Esophagus mucosa (tissue), 1 donor: ENCODE data around the gene FBXW11. TPM values are rescaled to one million over a fixed set of nuclear protein-coding genes. Genes with fewer than 3 reads are reported as not detected.
"Not testable (repeated sequence)": the region's sequence is repeated elsewhere in the genome, so short reads cannot be mapped to it uniquely, and the experiment has no call there.

Source experiments
- ATAC-seq: fragments of 200-7000 bp; cut with Tn5 transposase; one replicate; pipeline ENCODE4 v1.9.1; 2020
- total RNA-seq: library from RNA; stranded (reverse); gene quantifications from one replicate; pipeline ENCODE4 v1.2.4, GENCODE V29; 2023
- donor health status: DM: yes; HTN: yes; CAD: no.

FBXW11 gene
- total RNA-seq, 1 donor from 2014 or later: 45.9 TPM

GRCh38 chr5:171906703-171907590 is 99.5 kb downstream of the FBXW11 start:
- ATAC-seq: no peak

DNA sequence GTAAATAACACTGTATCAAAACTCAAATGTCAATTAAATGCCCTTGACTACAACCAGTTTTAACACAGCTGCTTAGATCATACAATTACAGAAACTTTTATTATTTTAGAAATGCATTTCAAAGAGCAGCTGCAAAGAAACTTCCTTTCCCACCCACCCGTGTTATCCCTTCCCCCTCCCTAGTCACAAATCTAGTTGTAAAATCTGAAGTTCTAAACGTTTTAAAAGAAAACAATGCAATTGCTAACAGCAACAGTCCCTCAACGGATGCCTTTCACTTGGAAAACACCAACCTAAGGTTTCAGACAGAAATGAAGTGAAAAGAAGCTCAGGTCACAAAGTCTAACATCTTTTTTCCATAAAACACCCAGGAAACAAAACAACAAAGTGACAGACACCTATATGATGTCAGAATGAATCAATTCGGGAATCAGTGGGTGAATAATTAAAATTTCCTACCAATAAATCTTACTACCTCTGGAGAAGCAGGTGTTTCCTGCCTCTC is 100.3 kb downstream of the FBXW11 start:
- no peak for ATAC-seq

- no peak for ATAC-seq
These were observed 101.6 kb downstream of the FBXW11 start for GRCh38 chr5:171904886-171905285.

- no peak for ATAC-seq
These were observed 104.7 kb downstream of the FBXW11 start for GRCh38 chr5:171901764-171902163.

- no peak for ATAC-seq
These were observed 106.6 kb downstream of the FBXW11 start for GRCh38 chr5:171899792-171900191.

GRCh38 chr5:171898879-171899278 is 107.6 kb downstream of the FBXW11 start:
- no peak for ATAC-seq

DNA sequence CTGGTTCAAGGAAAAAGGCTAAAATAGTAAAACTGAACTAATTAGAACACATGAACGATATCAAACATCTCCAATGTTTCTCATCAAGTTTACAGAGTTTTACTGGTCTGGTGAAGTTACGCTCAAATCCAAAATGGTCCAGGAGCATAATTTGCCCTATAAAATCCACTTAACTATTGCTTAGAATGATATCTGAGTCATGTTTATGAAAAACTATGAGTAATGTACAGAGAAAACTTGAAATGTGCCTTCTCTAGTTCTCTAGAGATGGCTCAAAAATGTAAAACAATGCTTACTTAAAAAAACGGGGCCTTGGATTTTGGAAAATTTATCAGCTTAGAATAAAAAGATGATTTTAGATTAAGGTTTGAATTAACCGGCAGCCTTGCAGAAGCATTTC is 108.1 kb downstream of the FBXW11 start:
- no peak for ATAC-seq

DNA sequence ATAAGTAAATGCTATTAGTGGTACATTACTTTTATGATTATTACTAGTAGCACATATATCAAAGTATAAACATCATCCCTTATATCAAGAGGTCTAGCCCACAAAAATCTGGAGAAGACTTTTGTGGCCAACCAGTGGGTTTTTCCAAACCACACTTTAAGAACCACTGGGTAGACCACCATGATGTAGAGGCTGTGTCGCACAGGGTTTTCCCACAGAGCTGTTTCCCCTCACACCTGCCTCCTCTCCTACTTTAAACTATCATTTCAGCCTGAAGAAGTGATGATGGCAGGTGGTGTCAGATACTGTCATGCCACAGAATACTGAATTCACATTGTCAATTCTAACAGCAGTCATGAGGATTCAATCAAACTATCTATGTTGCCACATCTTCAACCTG is 109.2 kb downstream of the FBXW11 start:
- ATAC-seq: no peak

GRCh38 chr5:171895081-171895480 is 111.4 kb downstream of the FBXW11 start:
- ATAC-seq: no peak

DNA sequence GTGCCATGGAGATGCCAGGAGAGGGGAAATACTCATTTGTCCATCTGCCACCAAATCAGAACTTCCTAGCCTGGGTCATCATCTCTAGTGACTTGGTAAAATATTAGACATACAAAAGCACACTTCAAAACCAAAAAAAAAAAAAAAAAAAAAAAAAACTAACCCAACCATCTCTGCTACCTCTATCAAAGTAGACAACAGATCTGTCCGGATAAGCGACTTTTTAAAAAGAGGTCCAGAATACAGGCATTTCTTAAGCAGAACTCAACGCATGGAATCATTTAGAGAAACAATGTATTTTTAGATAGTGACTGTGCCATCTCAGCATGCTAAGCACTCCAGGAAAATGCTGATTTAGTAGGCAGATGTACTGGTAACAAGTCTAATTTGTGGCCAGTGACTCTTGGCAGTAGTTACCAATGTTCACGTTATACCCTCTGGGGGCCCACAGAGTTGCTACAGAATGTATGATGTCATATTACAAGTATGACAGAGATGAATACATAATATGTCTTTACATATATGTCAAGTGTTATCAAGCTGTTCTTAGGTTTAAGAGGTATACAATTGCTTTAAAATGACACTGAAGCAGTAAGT is 113.0 kb downstream of the FBXW11 start:
- no peak for ATAC-seq

GRCh38 chr5:171891595-171891994 is 114.8 kb downstream of the FBXW11 start:
- ATAC-seq: no peak

GRCh38 chr5:171891150-171891549 is 115.3 kb downstream of the FBXW11 start:
- ATAC-seq: no peak

GRCh38 chr5:171888051-171888481 is 118.4 kb downstream of the FBXW11 start:
- no peak for ATAC-seq

DNA sequence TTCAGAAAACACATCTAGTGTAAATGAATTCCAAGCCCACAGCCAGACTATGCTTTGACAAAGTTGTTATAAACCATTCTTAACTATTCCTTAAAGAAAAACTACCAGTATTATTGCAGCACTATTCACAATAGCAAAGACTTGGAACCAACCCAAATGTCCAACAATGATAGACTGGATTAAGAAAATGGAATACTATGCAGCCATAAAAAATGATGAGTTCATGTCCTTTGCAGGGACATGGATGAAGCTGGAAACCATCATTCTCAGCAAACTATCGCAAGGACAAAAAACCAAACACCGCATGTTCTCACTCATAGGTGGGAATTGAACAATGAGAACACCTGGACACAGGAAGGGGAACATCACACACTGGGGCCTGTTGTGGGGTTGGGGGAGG is 120.4 kb downstream of the FBXW11 start:
- not testable (repeated sequence) for ATAC-seq

GRCh38 chr5:171882118-171882517 is 124.3 kb downstream of the FBXW11 start:
- ATAC-seq: no peak

DNA sequence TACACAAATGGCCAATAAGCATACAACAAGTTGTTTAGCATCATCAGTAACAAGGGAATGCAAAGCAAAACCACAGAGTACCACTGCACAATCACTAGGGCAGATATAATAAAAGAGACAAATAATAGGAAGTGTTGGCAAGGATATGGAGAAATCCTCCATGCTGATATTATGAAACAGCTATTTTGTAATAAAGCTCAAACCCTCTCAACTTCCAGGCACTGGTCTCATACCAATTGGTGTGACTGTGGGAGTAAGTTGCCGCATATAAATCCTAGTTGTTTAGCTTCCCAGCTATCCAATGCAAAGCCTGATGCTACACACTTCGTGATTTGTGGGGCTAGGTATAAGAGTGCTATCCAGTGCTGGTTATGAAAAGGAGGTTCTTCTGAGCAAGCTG is 132.2 kb downstream of the FBXW11 start:
- ATAC-seq: no peak

- ATAC-seq: no peak
These were observed 133.8 kb downstream of the FBXW11 start for GRCh38 chr5:171872666-171873065.

- no peak for ATAC-seq
These were observed 134.7 kb downstream of the FBXW11 start for GRCh38 chr5:171871711-171872110.

DNA sequence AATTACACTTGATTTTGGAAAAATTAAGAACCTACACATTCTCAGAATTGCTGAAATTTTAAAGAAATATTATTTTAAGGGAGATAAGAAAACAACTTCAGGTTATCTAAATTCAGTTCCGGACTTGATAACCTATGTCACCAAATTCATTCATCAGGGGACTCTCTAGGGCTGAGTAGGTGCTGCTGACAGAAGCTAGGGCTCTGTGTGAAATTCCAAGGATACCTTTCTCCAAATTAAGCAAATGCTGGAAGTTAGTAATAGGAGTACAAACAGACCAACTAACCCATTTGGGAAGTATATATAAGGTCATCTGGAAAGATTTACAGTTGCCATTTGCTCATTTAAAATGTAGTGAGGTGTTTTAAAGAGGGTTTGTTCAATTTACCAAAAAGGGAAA is 136.5 kb downstream of the FBXW11 start:
- ATAC-seq: no peak

- no peak for ATAC-seq
These were observed 138.2 kb downstream of the FBXW11 start for GRCh38 chr5:171868236-171868635.

GRCh38 chr5:171867786-171868185 is 138.7 kb downstream of the FBXW11 start:
- ATAC-seq: no peak

DNA sequence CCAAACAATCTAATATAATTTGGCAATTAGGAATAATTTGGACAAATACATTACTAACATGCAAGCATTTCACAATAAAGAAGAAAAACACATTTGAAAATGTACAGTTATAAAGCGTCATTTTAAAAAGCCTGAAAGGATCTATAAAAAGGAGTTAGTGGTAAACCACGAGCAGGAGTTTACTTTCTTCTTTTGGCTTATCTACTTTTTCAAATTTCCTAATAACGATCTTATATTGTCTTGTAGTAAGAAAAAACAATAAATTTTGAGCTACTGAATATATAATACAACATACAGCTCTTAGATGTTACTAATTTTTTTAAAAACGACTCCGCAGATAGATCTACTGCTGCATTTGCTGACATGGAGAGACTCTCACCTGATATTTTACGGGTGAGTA is 141.0 kb downstream of the FBXW11 start:
- ATAC-seq: no peak

DNA sequence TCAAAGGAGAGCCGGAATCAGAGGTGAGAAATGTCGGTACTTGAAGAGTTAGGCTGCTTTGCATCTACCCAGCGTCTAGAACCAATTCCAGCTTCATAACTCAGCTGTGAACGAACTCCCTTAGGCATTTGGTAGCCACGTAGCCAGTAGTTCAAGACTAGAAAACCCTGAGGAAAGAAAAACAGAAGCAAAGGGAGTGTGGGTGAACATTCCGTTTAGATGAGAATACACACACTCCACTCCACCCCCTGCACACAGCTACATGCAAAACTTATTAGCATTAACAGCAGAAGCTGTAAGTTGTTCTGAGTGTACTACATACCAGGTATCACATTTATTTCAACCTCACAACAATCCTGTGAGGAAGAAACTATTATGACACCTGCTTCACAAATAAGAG is 142.5 kb downstream of the FBXW11 start:
- ATAC-seq: no peak

GRCh38 chr5:171862624-171863023 is 143.8 kb downstream of the FBXW11 start:
- no peak for ATAC-seq
